Measurements from ENCODE around the gene RTKN2.

The RTKN2 gene

GRCh38 chr10:62175251-62175650, 93.4 kb downstream of the RTKN2 start:
- no peak for DNase-seq (ENCODE audit: low read depth, low spot score)

- DNase-seq (ENCODE audit: low read depth, low spot score), result no peak
These were observed 96.2 kb downstream of the RTKN2 start for GRCh38 chr10:62172465-62172864.

GRCh38 chr10:62171791-62172190, 96.9 kb downstream of the RTKN2 start:
- DNase-seq (ENCODE audit: low read depth, low spot score), result no peak

- DNase-seq (ENCODE audit: low read depth, low spot score), result no peak
These were observed 97.9 kb downstream of the RTKN2 start for GRCh38 chr10:62170732-62171131.

- no peak for DNase-seq (ENCODE audit: low read depth, low spot score)
These were observed 102.1 kb downstream of the RTKN2 start for GRCh38 chr10:62166331-62167131.

DNA sequence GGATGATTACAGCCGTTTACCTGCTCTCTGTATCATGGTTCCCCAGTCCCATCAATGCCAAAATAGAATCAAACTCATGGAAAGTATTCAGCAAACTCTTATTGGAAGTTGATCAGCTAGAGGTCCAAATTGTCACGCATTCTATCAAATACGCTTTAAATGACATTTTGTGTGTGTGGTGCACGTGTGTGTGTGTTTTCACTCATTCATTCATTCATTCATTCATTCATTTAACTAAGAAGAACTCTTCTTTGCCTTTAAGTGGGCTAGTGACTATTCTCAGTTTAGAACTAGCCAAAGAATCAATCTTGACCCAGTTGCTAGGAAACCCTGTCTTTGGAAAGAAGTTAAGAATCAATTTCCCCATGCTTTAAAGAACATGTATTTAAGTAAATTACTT, 102.8 kb downstream of the RTKN2 start:
- DNase-seq (ENCODE audit: low read depth, low spot score), result no peak

- DNase-seq (ENCODE audit: low read depth, low spot score), result no peak
These were observed 105.6 kb downstream of the RTKN2 start for GRCh38 chr10:62163024-62163423.

- no peak for DNase-seq (ENCODE audit: low read depth, low spot score)
These were observed 106.2 kb downstream of the RTKN2 start for GRCh38 chr10:62162261-62162981.

DNA sequence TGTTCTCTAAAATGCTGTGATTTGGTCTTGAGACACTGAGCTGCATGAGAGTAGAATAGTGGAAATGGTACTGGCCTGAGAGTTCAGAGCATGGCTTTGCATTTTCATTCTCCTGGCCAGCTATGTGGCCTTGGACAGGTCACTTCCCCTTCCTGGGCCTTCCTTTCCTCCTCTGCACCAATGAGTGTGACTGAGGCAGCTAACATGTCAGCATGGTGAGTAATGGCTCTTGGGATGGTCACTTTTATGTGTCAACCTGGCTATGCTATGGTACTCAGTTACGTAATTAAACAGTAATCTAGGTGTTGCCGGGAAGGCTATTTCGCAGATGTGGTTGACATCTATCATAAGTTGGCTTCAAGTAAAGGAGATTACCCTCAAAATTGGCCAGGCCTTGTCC, 109.3 kb downstream of the RTKN2 start:
- DNase-seq (ENCODE audit: low read depth, low spot score), result no peak

DNA sequence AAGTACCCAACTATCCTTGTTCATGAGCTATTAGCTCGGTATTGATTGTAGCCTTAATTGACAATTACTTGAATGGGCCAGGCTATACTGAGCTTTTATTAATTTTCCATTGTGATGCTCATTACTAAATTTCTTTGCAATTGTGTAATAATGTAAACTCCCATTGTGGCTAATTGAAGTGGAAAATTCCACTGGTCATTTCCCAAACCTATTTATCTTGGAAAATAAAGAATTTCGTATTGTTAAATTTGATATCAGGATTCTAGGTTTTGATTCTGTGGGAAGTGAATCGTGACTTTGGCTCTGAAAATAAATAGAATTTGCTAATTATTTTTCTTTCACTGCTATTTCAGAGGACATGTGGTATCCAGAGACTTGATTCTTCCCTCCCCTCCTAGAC, 111.0 kb downstream of the RTKN2 start:
- DNase-seq (ENCODE audit: low read depth, low spot score), result no peak

- no peak for DNase-seq (ENCODE audit: low read depth, low spot score)
These were observed 113.5 kb downstream of the RTKN2 start for GRCh38 chr10:62155054-62155680.

DNA sequence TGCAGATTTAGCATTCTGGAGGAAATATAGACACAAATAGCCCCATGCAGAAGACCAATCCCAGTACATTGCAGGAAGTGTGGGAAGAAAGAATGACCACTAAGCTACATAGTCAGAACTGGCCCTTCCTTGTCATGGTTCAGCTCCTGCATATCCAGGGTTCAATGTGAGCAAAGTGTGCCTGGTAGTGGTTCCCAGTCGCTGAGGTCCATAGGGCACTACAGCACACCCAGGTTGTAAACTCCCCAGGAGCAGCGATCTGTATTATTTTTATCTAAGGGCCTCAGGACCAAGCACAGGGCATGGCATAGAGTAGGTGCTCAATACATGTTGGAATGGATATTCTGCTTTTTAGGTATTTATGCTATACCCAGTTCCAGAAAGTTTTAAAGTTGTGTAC, 114.4 kb downstream of the RTKN2 start:
- no peak for DNase-seq (ENCODE audit: low read depth, low spot score)

- no peak for DNase-seq (ENCODE audit: low read depth, low spot score)
These were observed 115.5 kb downstream of the RTKN2 start for GRCh38 chr10:62153191-62153590.

GRCh38 chr10:62149621-62150020, 119.0 kb downstream of the RTKN2 start:
- no peak for DNase-seq (ENCODE audit: low read depth, low spot score)

DNA sequence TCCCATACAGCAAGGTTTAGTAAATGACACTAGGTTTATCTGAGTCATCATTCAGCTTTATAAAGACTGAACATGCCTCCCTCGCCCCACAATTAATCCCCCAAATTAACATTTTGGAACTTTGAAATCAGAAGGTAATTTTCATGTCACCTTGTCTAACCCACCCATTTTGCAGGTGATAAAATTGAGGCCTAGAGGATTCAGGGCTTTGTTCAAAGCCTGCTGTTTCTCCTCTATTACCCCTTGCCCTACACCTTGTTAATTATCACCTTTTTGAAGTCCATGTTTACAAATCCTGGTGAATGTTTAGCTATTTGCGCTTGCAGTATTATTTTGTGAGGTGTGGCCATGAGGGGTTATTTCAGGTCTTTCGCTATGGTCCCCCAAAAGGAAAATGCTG, 120.5 kb downstream of the RTKN2 start:
- DNase-seq (ENCODE audit: low read depth, low spot score), result no peak

DNA sequence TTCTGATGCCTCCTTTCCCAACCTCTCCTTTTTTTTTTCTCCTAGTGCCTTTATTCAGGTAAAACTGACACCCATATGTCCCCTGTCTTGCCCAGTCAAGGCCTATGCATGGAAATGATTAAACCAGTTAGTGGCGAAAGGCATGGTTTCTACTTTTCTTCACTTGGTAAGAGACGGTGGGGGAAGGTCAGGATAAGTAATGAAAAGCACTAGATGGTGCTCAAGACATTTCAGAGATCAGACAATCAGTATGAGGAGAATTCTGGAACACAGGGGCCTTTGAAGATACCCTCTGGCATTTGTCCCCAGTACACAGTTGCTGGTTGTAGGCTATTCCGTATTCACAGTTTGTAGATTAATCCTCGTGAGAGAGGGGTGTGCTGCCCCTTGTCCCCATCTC, 121.2 kb downstream of the RTKN2 start:
- DNase-seq (ENCODE audit: low read depth, low spot score), result no peak

- no peak for DNase-seq (ENCODE audit: low read depth, low spot score)
These were observed 131.7 kb downstream of the RTKN2 start for GRCh38 chr10:62136931-62137330.

GRCh38 chr10:62133618-62134017, 135.0 kb downstream of the RTKN2 start:
- no peak for DNase-seq (ENCODE audit: low read depth, low spot score)

Data from ELF-1 (cell line).